ENCODE data around the gene NBAS. TPM values are rescaled to one million over a fixed set of nuclear protein-coding genes. Genes with fewer than 3 reads are reported as not detected.
"Not testable (repeated sequence)": the region's sequence is repeated elsewhere in the genome, so short reads cannot be mapped to it uniquely, and the experiment has no call there.

NBAS gene
- total and polyA plus RNA-seq, 4 donors: 55.6 to 105 (median 73.0) TPM

GRCh38 chr2:15415748-15416147 is 145.4 kb downstream of the NBAS start:
- H3K27me3 ChIP-seq (ENCODE audit: control insufficient read depth, insufficient read depth, low read length): no peaks in the 10 kb centered on the region
- no peak for DNase-seq (ENCODE audit: low read depth in 4 of 6, low spot score in 6 of 6)
- H3K9me3 ChIP-seq (ENCODE audit: control insufficient read depth, insufficient read depth, low read length): no peaks in the 10 kb centered on the region
- no peak overlapping the region for H3K27ac ChIP-seq (ENCODE audit: low read depth, low read length)
- WGBS (ENCODE audit: insufficient coverage): 100% methylated on average over 1 of the region's 2 CpGs
- H3K4me1 ChIP-seq (ENCODE audit: control insufficient read depth, insufficient read depth, low read length): no peaks in the 10 kb centered on the region
- H3K4me3 ChIP-seq (ENCODE audit: low read depth, low read length): no peak overlapping the region
- peaks cover 3% of the 10 kb centered on the region for H3K36me3 ChIP-seq (ENCODE audit: control insufficient read depth, insufficient read depth, low read length)

DNA sequence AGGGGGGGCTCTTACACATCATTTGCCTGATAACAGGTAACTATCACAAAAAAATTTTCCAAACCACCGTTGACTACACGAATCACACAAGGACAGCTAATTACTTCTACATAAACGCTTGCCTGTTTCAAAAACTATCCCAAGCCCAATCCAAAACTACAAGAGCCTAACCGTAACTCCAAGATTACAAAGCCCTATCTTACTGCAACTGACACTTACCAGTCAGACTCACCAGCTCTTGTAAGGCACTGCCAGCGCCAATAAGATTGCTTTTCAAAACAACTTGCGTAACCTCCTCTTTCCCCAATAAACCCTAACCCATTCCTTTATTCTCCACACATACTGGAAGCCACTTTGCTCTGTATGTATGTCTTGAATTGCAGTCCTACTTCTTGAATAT is 148.4 kb downstream of the NBAS start:
- no peak for DNase-seq (ENCODE audit: low read depth in 4 of 6, low spot score in 6 of 6)
- H3K4me3 ChIP-seq (ENCODE audit: low read depth, low read length): no peak overlapping the region
- 98% methylated on average over 6 of the region's 6 CpGs for WGBS (ENCODE audit: insufficient coverage)
- no peaks in the 10 kb centered on the region for H3K27me3 ChIP-seq (ENCODE audit: control insufficient read depth, insufficient read depth, low read length)
- no peaks in the 10 kb centered on the region for H3K9me3 ChIP-seq (ENCODE audit: control insufficient read depth, insufficient read depth, low read length)
- no peak overlapping the region for H3K27ac ChIP-seq (ENCODE audit: low read depth, low read length)
- H3K4me1 ChIP-seq (ENCODE audit: control insufficient read depth, insufficient read depth, low read length): no peaks in the 10 kb centered on the region
- peaks cover 4% of the 10 kb centered on the region for H3K36me3 ChIP-seq (ENCODE audit: control insufficient read depth, insufficient read depth, low read length)

DNA sequence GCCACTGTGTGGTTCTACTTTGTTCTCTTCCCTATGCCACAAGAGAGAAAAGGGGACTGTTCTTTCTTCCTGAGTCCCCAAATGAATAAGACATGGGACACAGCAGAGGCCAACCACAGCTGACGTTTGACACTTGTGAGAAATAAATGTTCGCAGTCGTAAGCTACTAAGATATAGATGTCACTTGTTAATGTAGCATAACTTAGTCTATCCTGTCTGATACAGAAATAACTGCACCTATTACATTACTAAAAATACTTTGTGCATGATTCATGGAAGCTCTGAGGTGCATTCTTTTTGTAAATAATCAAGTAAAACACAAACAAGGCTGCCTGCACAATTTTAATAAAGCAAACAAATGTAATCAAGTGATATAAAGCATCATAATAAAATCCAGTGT is 148.8 kb downstream of the NBAS start:
- Histone ChIP-seq H3K9me3 (ENCODE audit: control insufficient read depth, insufficient read depth, low read length) (no peaks in the 10 kb centered on the region), H3K27me3 (ENCODE audit: control insufficient read depth, insufficient read depth, low read length) (no peaks in the 10 kb centered on the region), H3K36me3 (ENCODE audit: control insufficient read depth, insufficient read depth, low read length) (peaks cover 4% of the 10 kb centered on the region), H3K27ac (ENCODE audit: low read depth, low read length) (no peak overlapping the region), H3K4me1 (ENCODE audit: control insufficient read depth, insufficient read depth, low read length) (no peaks in the 10 kb centered on the region), H3K4me3 (ENCODE audit: low read depth, low read length) (no peak overlapping the region)
- no peak for DNase-seq (ENCODE audit: low read depth in 4 of 6, low spot score in 6 of 6)
- WGBS (ENCODE audit: insufficient coverage): no CpG with 5 or more reads among the region's 3 CpGs

GRCh38 chr2:15410884-15411283 is 150.2 kb downstream of the NBAS start:
- H3K27ac ChIP-seq (ENCODE audit: low read depth, low read length): no peak overlapping the region
- H3K36me3 ChIP-seq (ENCODE audit: control insufficient read depth, insufficient read depth, low read length): peaks cover 4% of the 10 kb centered on the region
- DNase-seq (ENCODE audit: low read depth in 4 of 6, low spot score in 6 of 6): no peak
- no peaks in the 10 kb centered on the region for H3K27me3 ChIP-seq (ENCODE audit: control insufficient read depth, insufficient read depth, low read length)
- no peak overlapping the region for H3K4me3 ChIP-seq (ENCODE audit: low read depth, low read length)
- 91% methylated on average over 9 of the region's 9 CpGs for WGBS (ENCODE audit: insufficient coverage)
- H3K4me1 ChIP-seq (ENCODE audit: control insufficient read depth, insufficient read depth, low read length): no peaks in the 10 kb centered on the region
- no peaks in the 10 kb centered on the region for H3K9me3 ChIP-seq (ENCODE audit: control insufficient read depth, insufficient read depth, low read length)

DNA sequence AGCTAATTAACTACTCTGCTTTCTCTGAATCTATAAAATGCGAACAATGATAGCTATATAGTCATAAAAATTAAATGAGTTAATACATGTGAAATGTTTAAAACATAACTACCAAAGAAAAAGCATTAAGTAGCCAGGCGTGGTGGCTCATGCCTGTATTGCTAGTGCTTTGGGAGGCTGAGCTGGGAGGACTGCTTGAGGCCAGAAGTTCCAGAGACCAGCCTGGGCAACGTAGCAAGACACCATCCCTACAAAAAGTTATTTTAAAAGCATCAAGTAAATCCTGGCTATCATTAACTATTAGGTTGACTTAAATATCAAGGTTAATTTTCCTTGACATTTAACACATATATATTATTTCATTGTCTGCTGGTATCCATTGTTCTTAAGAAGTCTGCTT is 152.4 kb downstream of the NBAS start:
- H3K36me3 ChIP-seq (ENCODE audit: control insufficient read depth, insufficient read depth, low read length): peaks cover 4% of the 10 kb centered on the region
- no peaks in the 10 kb centered on the region for H3K4me1 ChIP-seq (ENCODE audit: control insufficient read depth, insufficient read depth, low read length)
- no peak overlapping the region for H3K4me3 ChIP-seq (ENCODE audit: low read depth, low read length)
- H3K27ac ChIP-seq (ENCODE audit: low read depth, low read length): no peak overlapping the region
- WGBS (ENCODE audit: insufficient coverage): no CpG with 5 or more reads among the region's 3 CpGs
- no peak for DNase-seq (ENCODE audit: low read depth in 4 of 6, low spot score in 6 of 6)
- H3K27me3 ChIP-seq (ENCODE audit: control insufficient read depth, insufficient read depth, low read length): no peaks in the 10 kb centered on the region
- H3K9me3 ChIP-seq (ENCODE audit: control insufficient read depth, insufficient read depth, low read length): no peaks in the 10 kb centered on the region

DNA sequence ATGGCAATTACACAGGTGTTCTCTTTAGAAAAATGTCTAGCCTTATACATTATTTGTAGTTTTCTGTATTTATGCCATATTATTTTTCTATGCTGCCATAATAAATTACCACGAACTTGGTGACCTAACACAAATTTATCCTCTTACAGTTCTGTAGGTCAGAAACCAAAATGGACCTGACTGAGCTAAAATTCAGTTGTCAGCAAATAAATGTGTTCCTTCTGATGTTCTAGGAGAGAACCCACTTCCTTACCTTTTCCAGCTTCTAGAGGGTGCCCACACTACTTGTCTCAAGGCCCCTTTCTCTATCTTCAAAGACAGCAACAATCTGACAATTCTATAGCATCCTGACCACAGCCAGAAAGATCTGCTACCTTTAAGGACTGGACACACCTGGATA is 153.5 kb downstream of the NBAS start:
- Histone ChIP-seq H3K27ac (ENCODE audit: low read depth, low read length) (no peak overlapping the region), H3K27me3 (ENCODE audit: control insufficient read depth, insufficient read depth, low read length) (no peaks in the 10 kb centered on the region), H3K4me3 (ENCODE audit: low read depth, low read length) (no peak overlapping the region), H3K9me3 (ENCODE audit: control insufficient read depth, insufficient read depth, low read length) (no peaks in the 10 kb centered on the region), H3K36me3 (ENCODE audit: control insufficient read depth, insufficient read depth, low read length) (peaks cover 4% of the 10 kb centered on the region), H3K4me1 (ENCODE audit: control insufficient read depth, insufficient read depth, low read length) (no peaks in the 10 kb centered on the region)
- no peak for DNase-seq (ENCODE audit: low read depth in 4 of 6, low spot score in 6 of 6)
- WGBS (ENCODE audit: insufficient coverage): no CpG with 5 or more reads among the region's 1 CpG

GRCh38 chr2:15404511-15404910 is 156.6 kb downstream of the NBAS start:
- H3K4me1 ChIP-seq (ENCODE audit: control insufficient read depth, insufficient read depth, low read length); H3K4me3 ChIP-seq (ENCODE audit: low read depth, low read length); DNase-seq (ENCODE audit: low read depth in 4 of 6, low spot score in 6 of 6); H3K9me3 ChIP-seq (ENCODE audit: control insufficient read depth, insufficient read depth, low read length); H3K36me3 ChIP-seq (ENCODE audit: control insufficient read depth, insufficient read depth, low read length); H3K27me3 ChIP-seq (ENCODE audit: control insufficient read depth, insufficient read depth, low read length); H3K27ac ChIP-seq (ENCODE audit: low read depth, low read length): not testable (repeated sequence)
- 97% methylated on average over 5 of the region's 9 CpGs for WGBS (ENCODE audit: insufficient coverage)

GRCh38 chr2:15400240-15400826 is 160.8 kb downstream of the NBAS start:
- no peak overlapping the region for H3K4me3 ChIP-seq (ENCODE audit: low read depth, low read length)
- no peaks in the 10 kb centered on the region for H3K27me3 ChIP-seq (ENCODE audit: control insufficient read depth, insufficient read depth, low read length)
- no peaks in the 10 kb centered on the region for H3K36me3 ChIP-seq (ENCODE audit: control insufficient read depth, insufficient read depth, low read length)
- H3K4me1 ChIP-seq (ENCODE audit: control insufficient read depth, insufficient read depth, low read length): no peaks in the 10 kb centered on the region
- WGBS (ENCODE audit: insufficient coverage): 86% methylated on average over 1 of the region's 5 CpGs
- no peak for DNase-seq (ENCODE audit: low read depth in 4 of 6, low spot score in 6 of 6)
- H3K27ac ChIP-seq (ENCODE audit: low read depth, low read length): no peak overlapping the region
- H3K9me3 ChIP-seq (ENCODE audit: control insufficient read depth, insufficient read depth, low read length): no peaks in the 10 kb centered on the region

DNA sequence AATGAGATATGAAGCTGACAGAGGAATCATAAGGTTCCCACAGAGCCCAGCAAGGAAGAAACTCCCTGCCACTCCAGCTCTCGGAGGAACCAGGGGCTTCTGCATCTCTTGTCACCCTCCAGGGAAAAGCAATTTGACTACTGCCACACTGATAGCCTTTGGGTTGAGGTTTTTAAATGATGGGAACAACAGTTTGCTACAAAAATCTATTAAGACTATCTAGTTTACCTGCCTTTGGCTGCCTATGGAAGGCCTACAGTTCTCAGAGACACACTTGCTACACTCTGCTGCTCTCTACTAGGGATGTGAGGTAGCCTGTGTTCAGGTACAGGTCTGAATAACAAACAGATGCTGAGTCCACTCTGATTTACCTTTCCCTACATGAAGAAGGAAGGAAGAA is 161.9 kb downstream of the NBAS start:
- no peaks in the 10 kb centered on the region for H3K9me3 ChIP-seq (ENCODE audit: control insufficient read depth, insufficient read depth, low read length)
- H3K4me1 ChIP-seq (ENCODE audit: control insufficient read depth, insufficient read depth, low read length): no peaks in the 10 kb centered on the region
- DNase-seq (ENCODE audit: low read depth in 4 of 6, low spot score in 6 of 6): no peak
- H3K4me3 ChIP-seq (ENCODE audit: low read depth, low read length): no peak overlapping the region
- no peaks in the 10 kb centered on the region for H3K27me3 ChIP-seq (ENCODE audit: control insufficient read depth, insufficient read depth, low read length)
- H3K36me3 ChIP-seq (ENCODE audit: control insufficient read depth, insufficient read depth, low read length): no peaks in the 10 kb centered on the region
- no peak overlapping the region for H3K27ac ChIP-seq (ENCODE audit: low read depth, low read length)
- no CpG with 5 or more reads among the region's 1 CpG for WGBS (ENCODE audit: insufficient coverage)

GRCh38 chr2:15391751-15392150 is 169.4 kb downstream of the NBAS start:
- Histone ChIP-seq H3K27me3 (ENCODE audit: control insufficient read depth, insufficient read depth, low read length) (no peaks in the 10 kb centered on the region), H3K36me3 (ENCODE audit: control insufficient read depth, insufficient read depth, low read length) (no peaks in the 10 kb centered on the region), H3K4me3 (ENCODE audit: low read depth, low read length) (no peak overlapping the region), H3K27ac (ENCODE audit: low read depth, low read length) (no peak overlapping the region), H3K4me1 (ENCODE audit: control insufficient read depth, insufficient read depth, low read length) (no peaks in the 10 kb centered on the region), H3K9me3 (ENCODE audit: control insufficient read depth, insufficient read depth, low read length) (no peaks in the 10 kb centered on the region)
- DNase-seq (ENCODE audit: low read depth in 4 of 6, low spot score in 6 of 6): peak in 1 of 6 donors; percentile 28
- WGBS (ENCODE audit: insufficient coverage): no CpG with 5 or more reads among the region's 1 CpG
